SH-SY5Y (cell line): Measurements from ENCODE around the gene CTBP2.

ENCODE experiments used
- GATA2 ChIP-seq: IDR thresholded peaks from 2 replicates; pipeline ENCODE4 v1.6.1; 2011; ENCODE audit warnings: mild to moderate bottlenecking, low read depth, low read length
- GATA3 ChIP-seq: IDR thresholded peaks from 2 replicates; pipeline ENCODE4 v1.6.1; 2011; ENCODE audit warnings: low read depth, mild to moderate bottlenecking, low read length, moderate library complexity

DNA sequence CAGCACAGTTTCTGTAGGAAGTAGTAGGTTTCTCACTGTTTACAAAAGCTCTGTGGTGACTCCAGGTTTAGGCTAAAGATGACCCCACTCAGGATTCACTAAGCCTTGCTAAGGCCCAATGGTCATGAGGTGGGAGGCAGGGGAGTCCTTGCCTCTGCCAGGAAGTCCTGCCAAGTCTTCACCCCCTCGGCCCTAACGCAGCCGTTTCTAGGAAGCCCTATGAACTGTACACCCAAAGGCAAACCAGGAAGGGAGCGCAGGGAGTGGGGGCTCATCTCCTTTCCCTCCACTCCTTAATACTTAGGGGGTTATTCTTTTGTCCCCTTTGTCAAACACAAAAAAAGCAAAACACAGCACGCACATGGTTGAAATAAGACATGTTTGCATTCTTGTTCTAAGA lies 64.6 kb downstream of the CTBP2 start:
- TF ChIP-seq GATA3 (no peak), GATA2 (no peak)
